ENCODE measurements around the gene DMTF1.
"Not testable (repeated sequence)": the region's sequence is repeated elsewhere in the genome, so short reads cannot be mapped to it uniquely, and the experiment has no call there.

The DMTF1 gene

DNA sequence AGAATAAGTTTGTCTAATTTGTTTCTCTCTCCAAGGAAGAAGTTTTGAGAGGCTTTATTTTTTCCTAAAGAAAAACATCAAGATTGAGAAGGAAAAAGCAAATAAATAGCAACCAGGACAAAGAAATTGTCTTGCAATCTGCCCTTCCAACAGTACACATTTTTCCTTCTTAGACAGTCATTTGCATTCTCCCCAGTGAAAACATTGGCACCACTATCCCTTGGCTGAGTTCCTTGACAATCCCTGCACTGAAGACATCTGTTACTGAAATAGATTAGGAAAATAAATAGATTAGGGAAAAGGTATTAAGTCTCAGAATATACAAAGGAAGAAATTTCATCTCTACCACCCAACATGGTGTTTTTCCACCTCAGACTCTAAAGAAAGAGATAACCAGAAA lies 79.5 kb downstream of the DMTF1 start:
- DNase-seq = no peak

DNA sequence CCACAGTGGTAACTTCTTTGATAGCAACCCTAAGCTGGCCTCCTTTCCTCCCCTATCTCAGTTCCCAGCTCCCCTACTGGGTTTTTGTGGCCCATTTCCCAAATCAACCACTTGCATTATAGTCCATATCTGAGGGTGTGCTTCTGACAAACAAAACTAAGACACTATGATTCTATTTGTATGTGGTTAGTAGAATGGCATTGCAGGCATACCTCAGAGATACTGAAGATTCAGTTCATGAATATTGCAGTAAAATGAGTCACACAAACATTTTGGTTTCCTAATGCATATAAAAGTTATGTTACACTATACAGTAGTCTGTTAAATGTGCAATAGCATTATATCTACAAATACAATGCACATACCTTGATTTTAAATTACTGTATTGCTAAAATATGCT lies 82.7 kb downstream of the DMTF1 start:
- DNase-seq = no peak

DNA sequence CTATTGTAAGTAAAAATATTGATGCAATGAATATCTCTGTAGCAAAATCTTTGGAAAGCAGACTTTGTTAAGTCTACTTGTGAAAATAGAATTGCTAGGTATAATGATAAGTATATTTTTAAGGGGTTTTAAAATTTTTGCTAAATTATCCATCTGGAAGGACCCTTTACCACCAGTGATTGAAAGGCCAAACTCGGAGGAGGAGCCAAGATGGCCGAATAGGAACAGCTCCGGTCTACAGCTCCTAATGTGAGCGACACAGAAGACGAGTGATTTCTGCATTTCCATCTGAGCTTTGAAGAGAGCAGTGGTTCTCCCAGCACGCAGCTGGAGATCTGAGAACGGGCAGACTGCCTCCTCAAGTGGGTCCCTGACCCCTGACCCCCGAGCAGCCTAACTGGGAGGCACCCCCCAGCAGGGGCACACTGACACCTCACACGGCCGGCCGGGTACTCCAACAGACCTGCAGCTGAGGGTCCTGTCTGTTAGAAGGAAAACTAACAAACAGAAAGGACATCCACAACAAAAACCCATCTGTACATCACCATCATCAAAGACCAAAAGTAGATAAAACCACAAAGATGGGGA lies 86.3 kb downstream of the DMTF1 start:
- DNase-seq = not testable (repeated sequence)

DNA sequence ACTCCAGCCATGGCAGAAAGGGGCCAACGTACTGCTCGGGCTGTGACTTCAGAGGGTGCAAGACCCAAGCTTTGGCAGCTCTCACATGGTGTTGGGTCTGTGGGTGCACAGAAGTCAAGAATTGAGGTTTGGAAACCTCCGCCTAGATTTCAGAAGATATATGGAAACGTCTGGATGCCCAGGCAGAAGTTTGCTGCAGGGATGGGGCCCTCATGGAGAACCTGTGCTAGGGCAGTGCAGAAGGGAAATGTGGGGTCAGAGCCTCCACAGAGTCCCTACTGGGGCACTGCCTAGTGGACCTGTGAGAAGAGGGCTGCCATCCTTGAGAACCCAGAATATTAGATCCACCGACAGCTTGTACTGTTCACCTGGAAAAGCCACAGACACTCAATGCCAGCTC lies 93.4 kb downstream of the DMTF1 start:
- DNase-seq = not testable (repeated sequence)

Measured in stimulated activated naive CD4-positive, alpha-beta T cell treated with Interleukin-2 at 50 U/mL for 16 hours (primary cell).